ENCODE measurements around the gene HS3ST5.
"Not testable (repeated sequence)": the region's sequence is repeated elsewhere in the genome, so short reads cannot be mapped to it uniquely, and the experiment has no call there.

Gene HS3ST5

GRCh38 chr6:114274836-114275235 lies 68.0 kb downstream of the HS3ST5 start:
- no peak for DNase-seq

GRCh38 chr6:114272582-114272981 lies 70.2 kb downstream of the HS3ST5 start:
- no peak for DNase-seq

- no peak for DNase-seq
Observed at GRCh38 chr6:114271405-114271804, 71.4 kb downstream of the HS3ST5 start.

GRCh38 chr6:114267897-114268296 lies 74.9 kb downstream of the HS3ST5 start:
- DNase-seq = no peak

GRCh38 chr6:114260810-114261209 lies 82.0 kb downstream of the HS3ST5 start:
- DNase-seq = no peak

- DNase-seq = no peak
Observed at GRCh38 chr6:114258376-114258775, 84.4 kb downstream of the HS3ST5 start.

GRCh38 chr6:114253431-114253830 lies 89.4 kb downstream of the HS3ST5 start:
- no peak for DNase-seq

GRCh38 chr6:114249522-114249921 lies 93.3 kb downstream of the HS3ST5 start:
- DNase-seq = no peak

GRCh38 chr6:114247101-114247500 lies 95.7 kb downstream of the HS3ST5 start:
- DNase-seq = no peak

GRCh38 chr6:114240796-114241195 lies 102.0 kb downstream of the HS3ST5 start:
- DNase-seq = no peak

- DNase-seq = no peak
Observed at GRCh38 chr6:114228675-114229074, 114.1 kb downstream of the HS3ST5 start.

GRCh38 chr6:114227944-114228468 lies 114.8 kb downstream of the HS3ST5 start:
- DNase-seq = no peak

- no peak for DNase-seq
Observed at GRCh38 chr6:114220241-114220640, 122.6 kb downstream of the HS3ST5 start.

- no peak for DNase-seq
Observed at GRCh38 chr6:114218437-114219340, 124.1 kb downstream of the HS3ST5 start.

- DNase-seq = not testable (repeated sequence)
Observed at GRCh38 chr6:114217996-114218395, 124.8 kb downstream of the HS3ST5 start.

GRCh38 chr6:114216789-114217467 lies 125.9 kb downstream of the HS3ST5 start:
- DNase-seq = no peak

- no peak for DNase-seq
Observed at GRCh38 chr6:114210467-114210866, 132.4 kb downstream of the HS3ST5 start.

- no peak for DNase-seq
Observed at GRCh38 chr6:114203460-114203859, 139.4 kb downstream of the HS3ST5 start.

- no peak for DNase-seq
Observed at GRCh38 chr6:114202389-114202788, 140.4 kb downstream of the HS3ST5 start.

GRCh38 chr6:114200891-114201290 lies 141.9 kb downstream of the HS3ST5 start:
- no peak for DNase-seq

GRCh38 chr6:114195631-114196403 lies 147.0 kb downstream of the HS3ST5 start:
- no peak for DNase-seq

GRCh38 chr6:114195027-114195365 lies 147.8 kb downstream of the HS3ST5 start:
- no peak for DNase-seq

- DNase-seq = peak; percentile 18 to 30
Observed at GRCh38 chr6:114194362-114195026, 148.3 kb downstream of the HS3ST5 start.
